Activated effector memory CD4-positive, alpha-beta T cell treated with Interleukin-2 at 50 U/mL for 16 hours (primary cell): ENCODE data around the gene FAM83E.

Experiments used
- DNase-seq: peaks from one replicate; pipeline ENCODE4 v3.0.0-alpha.2; 2020

Gene FAM83E

DNA sequence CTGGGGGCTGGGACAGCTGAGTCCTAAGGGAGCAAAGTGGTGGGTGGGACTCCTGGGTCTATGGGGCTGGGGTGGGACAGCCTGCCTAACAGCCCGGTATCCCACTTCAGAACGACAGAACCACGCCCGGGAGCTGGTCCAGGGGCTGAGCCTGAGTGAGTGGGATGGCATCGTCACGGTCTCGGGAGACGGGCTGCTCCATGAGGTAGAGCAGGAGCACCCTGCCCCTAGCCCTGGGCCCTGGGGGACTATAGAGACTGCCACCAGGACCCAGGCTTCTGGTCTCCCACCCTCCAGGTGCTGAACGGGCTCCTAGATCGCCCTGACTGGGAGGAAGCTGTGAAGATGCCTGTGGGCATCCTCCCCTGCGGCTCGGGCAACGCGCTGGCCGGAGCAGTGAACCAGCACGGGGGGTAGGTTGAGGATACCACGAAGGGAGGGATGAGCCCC is 13.0 kb upstream of the FAM83E start:
- no peak for DNase-seq

DNA sequence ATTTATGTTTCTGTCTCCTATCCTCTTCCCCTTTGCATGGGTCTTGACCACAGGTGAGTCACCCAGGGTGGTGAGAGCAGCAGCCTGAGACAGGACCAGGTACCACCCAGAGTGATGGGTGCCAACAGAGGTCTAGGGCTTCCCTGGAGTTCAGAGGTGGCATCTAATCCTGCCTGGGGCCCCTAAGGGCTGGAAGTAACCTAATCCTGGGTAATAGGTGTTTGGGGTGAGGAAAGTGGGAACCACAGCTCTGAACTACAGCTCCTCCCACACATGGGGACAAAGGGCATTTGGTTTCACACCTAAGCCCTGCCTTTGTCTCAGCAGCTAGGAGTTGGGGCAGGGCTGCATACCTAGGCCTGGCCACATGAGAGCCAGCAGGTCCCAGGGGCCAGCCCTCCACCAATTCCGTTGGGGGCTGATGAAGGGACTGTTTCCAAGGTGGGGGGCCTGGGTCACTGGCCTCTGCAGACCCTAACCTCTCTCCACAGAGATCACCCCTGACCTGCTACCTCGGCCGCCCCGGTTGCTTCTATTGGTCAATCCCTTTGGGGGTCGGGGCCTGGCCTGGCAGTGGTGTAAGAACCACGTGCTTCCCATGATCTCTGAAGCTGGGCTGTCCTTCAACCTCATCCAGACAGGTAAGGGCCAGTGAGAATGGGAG is 12.5 kb upstream of the FAM83E start:
- no peak for DNase-seq

DNA sequence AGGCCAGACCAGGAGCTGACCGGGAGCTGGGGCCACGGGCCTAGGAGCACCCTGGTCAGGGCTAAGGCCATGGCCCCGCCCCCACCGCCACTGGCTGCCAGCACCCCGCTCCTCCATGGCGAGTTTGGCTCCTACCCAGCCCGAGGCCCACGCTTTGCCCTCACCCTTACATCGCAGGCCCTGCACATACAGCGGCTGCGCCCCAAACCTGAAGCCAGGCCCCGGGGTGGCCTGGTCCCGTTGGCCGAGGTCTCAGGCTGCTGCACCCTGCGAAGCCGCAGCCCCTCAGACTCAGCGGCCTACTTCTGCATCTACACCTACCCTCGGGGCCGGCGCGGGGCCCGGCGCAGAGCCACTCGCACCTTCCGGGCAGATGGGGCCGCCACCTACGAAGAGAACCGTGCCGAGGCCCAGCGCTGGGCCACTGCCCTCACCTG is 11.0 kb upstream of the FAM83E start:
- no peak for DNase-seq

DNA sequence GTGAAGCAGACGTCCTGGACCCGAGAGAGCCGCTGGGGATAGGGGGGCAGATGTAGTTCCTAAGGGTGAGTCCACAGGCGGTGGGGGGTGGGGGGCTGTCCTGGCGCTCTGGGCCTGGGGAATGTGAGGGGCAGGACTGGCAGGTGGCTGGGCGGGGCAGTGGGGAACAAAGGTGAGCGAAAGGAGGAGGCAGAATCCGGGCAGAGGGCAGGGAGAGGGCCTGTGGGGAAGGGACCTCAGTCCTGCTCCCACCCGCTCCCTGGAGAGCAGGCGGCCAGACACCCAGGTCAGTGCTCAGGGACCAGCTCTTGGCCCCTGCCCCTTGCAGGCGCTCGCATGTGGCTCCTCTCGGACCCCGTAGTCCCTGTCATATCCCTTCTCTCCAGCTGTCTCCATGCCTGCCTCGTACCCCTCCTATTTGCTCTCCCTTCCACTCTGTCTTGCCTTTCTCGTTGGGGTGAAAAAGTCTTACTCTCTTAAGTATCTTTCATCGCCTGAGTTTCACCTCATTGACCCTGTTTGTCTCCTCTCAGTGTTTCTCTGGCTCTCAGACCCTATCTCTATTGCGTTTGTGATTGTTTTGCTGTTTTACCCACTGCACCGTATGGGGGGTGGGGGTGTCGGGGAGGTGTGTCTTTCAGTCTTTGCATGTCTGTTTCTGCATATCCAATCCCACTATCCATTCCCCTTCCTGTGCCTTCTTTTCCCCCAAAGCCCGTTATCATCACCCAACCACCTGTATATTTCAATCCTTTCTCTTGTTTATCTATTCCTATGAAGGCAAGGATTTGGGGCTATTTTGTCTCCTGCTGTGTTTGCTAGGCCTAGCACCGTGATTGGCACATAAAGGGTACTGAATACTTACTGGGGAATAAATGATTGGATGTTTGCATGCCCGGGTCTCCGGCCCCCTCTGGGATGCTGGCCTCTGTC is 10.2 kb upstream of the FAM83E start:
- no peak for DNase-seq

DNA sequence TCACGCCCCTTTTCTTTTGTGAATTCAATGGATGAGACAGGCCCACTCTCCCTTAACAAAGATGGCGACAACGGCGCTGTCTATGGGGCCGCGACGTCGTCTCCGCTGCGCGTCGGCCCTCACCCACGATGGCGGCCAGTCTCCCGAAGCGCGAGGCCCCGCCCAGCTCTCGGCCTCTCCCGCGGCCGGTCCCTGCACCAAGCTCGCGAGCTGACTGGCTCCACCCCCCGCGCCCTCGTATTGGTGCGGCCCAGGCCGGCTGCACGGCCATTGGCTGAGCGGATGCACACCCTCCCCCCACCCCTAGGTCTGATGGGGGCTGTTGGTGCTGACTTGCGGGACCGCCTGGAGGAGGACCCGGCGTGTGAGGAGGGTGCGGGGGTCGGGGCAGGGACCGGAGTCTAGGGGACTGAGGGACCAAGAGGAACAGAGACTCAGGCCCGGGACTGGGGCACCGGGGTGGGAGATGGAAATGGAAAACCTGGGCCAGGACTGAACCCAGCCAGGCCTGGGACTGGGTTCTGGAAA is 9.3 kb upstream of the FAM83E start:
- peak; percentile 93 for DNase-seq

DNA sequence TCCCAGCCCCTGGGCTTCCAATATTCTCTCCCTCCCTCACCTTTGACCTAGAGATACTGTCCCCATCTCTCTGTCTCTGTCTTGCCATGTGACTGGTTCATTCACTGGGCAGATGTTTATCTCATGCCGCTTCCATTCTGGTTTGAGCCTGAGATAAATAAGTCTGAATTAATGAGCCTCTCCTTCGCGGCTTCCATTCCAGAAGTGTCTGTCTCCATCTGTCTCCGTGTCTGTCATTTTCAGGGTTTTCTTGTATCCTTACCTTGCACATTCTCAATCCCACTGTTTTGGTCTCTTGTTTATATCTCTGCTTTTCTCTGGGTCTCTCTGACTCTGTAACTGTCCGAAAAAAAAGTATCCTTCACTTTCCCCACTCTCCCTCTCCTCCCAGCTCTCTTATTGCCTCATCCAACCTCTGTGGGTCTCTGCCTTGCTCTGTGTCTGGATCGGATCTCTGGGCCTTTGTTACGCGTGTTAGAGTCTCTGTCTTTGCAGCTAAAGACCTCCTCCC is 8.7 kb upstream of the FAM83E start:
- no peak for DNase-seq

DNA sequence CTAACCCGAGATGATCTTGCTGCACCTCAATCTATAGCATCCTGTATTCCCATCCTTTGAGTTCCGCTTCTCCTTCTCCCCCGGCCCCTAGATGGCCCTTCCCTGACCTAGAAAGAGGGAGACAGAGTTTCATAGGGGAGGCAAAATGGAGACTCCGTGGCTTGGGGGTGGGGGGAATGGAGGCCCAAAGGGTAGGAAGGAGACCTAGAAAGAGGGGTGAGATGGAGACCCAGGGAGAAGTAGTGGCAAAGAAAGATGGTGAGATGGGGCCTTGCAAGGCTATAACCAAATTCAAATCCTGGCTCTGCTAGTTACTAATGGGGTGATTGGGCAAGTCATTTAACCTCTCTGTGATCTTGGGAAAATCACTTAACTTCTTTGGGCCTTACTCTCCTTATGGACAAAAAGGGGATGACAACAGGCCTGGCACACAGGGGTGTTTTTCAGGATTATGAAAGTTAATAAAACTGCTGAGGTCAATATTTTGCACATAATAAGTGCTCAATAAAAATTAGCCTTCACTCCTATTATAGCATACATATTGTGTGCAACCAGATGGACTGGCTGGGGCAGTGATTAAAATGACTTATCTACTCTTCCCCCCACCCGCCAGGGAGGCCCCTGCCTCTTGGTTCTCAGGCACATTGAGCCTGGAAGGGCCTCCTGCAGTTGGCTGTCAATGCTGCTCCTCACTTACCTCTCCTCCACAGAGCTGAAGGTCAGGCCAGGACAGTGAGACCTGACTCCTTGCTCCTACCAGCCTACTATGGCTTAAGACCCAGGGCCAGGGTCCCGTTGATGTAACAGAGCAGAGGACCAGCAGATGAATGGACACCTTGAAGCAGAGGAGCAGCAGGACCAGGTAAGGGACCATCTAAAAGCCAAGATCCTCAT is 5.1 kb upstream of the FAM83E start:
- no peak for DNase-seq

DNA sequence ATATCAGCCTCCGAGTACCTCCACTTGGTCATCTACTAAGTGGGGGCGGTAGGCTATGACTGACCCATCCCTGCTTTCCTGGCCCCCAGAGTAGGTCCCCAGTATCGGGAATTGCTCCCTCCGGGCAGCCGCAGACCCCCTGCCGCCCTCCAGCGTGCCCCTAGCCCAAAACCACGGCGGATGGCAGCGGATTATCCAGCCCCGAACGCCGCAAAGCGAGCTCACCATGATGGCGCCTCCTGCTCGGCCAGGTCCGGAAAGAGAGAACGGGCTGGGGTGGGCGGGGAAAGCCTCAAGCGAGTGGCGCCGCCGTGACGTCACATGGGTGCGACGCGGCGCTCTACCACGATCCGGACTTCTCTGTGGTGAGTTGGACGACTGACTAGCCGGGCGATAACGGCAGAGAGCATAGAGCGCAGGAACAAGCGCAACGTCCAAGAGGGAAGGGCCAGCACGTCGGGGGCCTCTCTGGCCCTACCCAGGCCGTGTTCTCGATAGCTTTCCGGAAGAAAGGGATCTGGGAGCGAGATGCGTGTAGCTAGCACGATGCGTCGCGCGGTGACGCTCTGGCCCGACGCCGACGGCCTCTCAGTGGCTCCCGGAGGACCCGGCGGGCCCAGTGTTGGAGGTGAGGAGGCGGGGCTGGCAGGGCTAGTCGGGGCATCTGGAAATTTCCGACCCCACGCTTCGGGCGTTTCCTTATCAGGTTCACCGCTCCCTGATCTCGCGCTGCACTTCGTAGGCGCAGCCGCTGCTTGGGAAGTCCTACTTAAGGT is 4.2 kb upstream of the FAM83E start, which contains the start of the genes RPL18 and SPHK2:
RPL18 (minus strand) TSS at position 263 of the 776 bp plus-strand sequence; CDS start at position 228, 35 bp downstream.
SPHK2 (plus strand) TSS at position 591 of the 776 bp plus-strand sequence. CDS start 1,009 bp downstream, outside the sequence.
- peak; percentile 94 for DNase-seq

DNA sequence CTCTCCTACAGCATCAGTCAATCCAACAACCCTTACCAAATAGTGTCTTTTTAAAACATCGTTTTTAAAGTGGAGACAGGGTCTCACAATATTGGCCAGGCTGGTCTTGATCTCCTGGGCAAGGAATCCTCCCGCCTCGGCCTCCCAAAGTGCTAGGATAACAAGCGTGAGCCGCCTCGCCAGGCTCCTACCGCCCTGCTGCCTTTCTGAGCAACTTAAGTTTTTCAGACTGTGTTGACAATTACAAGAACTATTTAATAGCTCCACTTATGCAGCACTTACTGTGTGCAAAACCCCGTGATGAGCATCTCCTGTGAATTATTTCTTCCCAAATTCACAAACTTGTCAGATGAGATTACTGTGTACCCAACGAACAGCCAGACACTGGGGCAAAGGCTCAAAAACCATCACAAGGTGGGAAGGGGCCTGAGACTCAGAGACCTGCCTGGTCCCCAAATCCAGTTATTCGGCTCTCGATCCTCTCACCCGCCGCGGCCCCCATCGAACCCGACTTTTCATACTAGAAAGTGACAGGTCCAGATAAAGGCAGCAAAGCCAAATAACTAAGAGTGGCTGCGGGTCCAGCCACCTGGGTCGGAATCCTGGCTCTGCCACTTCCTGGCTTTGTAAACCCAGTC is 3.5 kb upstream of the FAM83E start:
- DNase-seq: no peak

DNA sequence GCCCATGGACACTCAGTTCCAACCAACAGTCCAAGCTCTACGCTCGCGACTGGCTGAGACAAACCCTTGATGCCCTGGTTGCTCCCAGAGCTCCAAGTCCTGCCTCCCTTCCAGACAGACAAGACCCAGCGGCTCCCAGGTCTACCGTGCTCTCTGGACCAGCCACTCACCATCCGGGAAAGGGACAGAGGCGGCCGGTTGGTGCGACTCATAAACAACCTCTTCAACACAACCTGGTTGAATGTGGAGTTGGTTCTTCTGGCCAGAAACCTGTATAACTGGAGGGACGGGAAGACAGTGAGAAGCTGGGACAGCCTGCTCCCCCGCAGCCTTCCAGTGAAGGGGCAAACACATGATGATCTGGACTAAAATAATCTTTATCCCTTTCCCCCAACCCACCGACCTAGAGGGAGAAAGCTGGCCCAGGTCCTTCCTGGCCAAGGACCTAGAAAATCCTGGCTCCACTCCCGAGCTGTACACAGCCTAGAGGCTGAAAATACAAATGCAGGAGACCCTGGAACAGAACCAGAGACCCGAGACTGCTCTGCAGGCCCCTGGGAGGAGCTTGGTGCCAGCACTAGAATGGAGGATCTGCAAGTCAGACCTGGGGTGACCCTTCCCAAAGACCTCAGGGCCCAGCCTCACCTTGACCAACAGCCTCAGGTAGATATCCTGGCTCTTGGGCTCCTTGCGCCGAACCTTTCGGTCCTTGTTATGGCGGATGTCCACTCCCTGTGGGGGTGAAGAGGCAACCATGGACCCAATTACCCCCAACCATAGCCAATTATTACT is 2.5 kb upstream of the FAM83E start:
- DNase-seq: no peak

DNA sequence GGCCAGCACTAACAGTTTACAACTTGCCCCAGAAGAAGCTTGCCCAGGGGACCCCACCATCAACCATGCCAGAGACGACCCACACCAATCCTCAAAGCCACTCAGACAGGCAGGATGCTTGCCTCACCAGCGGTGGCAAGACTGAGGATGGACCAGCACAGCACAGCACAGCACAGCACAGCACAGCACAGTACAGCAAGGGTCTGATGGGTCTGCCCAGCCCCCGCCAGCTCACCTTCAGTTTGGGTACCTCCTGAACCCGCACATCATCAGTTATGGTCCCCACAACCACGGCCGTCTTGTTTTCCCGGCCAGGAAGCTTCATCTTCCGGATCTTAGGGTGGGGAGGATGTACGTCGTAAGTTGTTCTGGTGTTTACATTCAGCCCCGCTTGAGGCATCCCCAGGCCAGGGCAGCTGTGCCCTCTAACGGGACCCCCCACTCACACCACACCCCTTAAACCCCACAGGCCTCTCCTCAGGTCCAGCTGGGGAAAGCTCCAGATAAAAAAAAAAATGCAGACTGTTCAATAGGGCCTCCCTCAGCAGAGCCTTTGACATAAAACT is 1.7 kb upstream of the FAM83E start:
- DNase-seq: no peak

DNA sequence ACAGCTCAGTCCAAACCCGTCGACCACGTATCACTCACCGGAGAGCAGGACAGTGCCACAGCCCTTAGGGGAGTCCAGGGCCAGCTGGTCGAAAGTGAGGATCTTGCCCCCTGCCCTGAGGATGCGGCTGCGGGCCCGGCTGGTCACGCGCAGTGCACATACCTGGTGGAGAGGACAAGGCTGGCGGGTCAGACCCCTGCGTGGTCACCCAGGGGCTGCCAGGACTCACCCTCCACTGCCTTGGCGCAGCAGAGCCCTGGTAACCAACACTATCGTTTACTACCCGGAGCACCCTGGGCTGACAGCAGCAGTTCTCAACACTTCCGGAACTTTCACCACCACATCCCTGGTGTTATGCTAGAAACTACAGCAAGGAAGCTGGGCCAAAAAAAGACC is 1.2 kb upstream of the FAM83E start:
- no peak for DNase-seq

DNA sequence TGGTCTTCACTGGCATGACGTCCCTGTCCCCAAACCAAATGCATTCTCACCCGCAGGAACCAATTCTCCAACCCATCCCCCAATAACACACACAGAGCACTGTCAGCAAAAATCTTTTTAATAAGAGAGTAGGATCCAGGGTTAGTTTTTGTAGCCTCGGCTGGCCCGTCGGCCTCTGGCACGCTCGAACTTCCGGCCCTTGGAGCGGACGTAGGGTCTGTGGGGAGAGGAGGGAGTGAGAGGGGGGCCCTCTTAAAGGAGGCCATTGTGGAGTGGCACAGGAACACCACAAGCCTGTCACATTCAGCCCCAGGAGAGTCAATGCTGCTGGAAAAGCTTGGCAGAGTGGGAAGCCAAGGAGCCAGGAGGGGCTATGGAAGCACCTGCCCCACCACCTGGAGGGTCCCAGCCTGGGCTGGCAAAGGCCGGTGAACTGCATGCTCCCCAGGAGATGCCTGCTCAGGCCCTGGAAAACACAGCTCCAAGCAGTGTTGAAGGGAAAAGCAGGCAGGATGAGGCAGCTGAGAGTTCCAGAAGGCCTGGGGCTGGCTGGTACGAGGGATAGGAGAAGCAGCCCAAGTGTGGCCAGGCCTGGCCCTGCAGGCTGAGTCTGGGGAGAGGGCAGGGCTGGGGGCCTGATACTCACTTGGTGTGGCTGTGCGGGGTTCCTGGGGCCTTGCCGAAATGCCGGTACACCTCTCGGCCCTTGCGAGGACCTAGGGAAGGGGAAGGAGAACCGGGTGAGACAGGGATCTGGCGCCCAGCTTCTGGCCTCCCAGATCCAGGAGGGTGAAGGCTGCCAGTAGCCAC is 560 bp upstream of the FAM83E start:
- no peak for DNase-seq

DNA sequence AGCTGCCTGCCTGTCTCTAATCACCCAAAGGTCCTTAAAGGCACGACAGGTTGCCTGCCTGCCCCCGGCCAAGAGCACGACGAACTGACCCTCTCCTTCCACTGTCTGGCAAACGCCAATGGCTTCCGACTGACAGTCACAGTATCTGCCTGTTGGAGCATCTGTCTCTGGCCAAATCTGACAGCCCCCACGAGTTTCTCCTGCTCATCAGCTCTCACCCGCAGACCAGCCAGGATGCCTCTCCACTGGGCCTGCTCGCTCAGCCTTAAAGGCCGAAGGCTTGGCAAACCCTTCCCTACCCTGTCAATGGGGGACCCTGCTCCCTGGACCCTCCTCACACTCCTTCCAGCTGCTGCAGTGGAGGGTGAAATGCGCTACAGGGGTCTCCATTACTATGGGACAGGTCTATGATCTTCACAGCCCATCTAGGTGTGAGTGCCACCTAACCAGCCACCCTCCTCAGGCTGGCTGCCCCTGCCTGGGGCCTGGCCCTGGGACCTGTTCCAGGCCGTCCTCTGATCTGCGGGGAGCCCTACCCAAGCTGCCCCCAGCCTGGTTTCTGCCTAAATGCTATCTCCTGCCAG is 932 bp downstream of the FAM83E start:
- DNase-seq: no peak

DNA sequence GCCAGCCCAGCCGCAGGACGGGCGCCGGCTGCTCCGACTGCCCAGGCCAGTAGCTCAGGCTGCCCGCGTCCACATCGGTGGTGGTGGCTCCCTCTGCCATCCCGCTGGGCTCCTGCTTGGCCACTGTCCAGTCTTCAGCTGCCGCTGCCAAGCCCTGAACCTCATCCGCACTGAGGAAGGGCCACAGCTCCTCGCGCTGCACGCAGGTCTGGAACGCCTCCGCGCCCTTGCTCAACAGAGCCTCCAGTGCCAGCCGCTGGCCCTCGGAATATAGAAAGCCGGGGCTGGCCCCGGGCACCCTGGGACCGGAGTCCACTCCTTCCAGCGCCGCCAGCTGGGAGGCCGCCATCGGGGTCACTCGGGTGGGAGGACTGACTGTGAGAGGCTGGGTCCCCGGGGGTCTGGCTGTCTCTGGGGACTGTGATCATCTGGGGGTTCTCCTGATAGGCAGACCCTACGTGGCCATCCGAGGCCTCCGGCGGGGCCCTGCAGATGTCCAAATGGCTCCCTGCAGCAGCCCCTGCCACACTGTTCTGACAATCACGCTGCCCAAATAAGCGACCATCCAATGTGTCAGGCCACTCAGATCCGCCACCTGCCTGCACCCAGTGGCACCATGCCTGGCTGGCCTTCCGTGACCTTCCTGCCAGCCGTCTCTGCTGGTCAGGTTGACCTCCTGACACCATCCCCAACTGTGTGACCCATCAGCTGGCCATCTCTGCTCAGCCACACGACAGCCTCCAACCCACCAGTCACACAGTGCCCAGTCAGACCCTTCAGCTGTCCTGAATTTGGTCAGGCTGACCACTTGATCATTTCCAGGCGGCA is 1.6 kb downstream of the FAM83E start:
- DNase-seq: no peak

DNA sequence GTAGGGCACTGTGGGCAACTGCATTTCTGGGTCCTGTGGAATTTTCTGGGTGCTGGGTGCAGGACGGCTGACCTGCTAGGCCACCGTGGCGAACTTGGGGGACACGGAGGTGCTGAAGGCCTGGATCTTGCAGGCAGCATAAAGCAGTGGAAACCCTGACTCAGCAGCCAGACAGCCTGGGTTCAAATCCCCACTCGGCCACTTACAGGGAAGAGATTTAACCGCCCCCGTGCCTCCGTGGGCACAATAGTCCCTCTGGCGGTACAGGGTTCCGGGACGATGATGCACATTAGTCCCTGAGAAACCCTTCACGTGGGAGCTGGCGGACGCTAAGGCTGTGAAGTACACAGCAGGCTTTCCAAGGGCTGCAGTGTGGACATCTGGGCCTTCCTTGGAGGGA is 3.0 kb downstream of the FAM83E start:
- no peak for DNase-seq

DNA sequence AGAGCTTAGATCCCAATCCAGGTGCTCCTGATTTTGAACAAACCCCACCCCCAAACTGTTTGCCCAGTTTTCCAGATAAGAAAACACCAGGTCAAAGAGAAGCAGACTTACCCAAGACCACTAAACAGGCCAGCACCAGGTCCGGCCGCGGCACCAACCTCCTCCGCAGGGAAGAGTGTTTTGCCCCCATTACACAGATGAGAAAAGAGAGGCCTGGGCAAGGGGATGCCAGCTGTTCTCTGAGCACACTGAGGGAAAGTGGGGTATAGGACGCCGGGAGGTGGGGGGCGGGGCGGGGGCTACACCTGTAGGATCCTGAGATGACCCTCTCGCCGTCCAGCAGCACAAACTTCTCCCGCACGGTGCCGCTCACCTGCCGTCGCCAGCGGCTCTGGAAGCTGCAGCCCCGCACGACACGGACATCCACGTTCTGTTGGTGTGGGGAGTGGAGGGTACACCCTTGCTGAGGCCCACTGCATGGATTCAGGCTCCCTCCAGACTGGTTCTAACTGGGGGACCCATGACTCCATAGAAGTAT is 5.2 kb downstream of the FAM83E start:
- no peak for DNase-seq
